Measurements from ENCODE around the gene PIH1D1.

Gene PIH1D1

DNA sequence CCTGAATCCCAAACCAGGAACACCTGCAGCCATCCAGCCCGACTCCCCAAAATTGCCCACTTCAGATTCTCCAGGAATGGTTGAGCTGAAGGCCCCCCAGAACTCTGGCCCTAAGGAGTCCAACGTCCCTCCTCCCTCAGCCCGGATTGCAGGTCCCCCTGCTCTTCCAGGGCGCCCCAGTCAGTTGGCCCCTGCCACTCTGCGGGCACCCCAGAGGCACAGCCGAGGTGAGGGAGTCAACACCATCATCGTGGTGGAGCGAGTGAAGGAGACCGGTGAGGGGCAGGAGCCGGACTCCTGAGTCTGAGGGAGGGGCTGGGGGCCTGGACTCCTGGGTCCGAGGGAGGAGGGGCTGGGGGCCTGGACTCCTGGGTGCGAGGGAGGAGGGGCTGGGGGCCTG, 24.3 kb downstream of the PIH1D1 start:
- Histone ChIP-seq H3K27me3 (peaks cover 100% of the 10 kb centered on the region), H3K4me3 (ENCODE audit: low read depth in 1 of 2, low read length in 1 of 2) (no peak overlapping the region), H3K36me3 (no peaks in the 10 kb centered on the region), H3K4me1 (ENCODE audit: control insufficient read depth in 1 of 2, insufficient read depth in 1 of 2, low read depth in 1 of 2, low read length in 1 of 2) (peaks cover 6 to 11% of the 10 kb centered on the region in 2 experiments), H3K9me3 (no peaks in the 10 kb centered on the region), H3K27ac (no peak overlapping the region)
- TF ChIP-seq CTCF (IDR thresholded peaks at IDR 0.05), result no peak

DNA sequence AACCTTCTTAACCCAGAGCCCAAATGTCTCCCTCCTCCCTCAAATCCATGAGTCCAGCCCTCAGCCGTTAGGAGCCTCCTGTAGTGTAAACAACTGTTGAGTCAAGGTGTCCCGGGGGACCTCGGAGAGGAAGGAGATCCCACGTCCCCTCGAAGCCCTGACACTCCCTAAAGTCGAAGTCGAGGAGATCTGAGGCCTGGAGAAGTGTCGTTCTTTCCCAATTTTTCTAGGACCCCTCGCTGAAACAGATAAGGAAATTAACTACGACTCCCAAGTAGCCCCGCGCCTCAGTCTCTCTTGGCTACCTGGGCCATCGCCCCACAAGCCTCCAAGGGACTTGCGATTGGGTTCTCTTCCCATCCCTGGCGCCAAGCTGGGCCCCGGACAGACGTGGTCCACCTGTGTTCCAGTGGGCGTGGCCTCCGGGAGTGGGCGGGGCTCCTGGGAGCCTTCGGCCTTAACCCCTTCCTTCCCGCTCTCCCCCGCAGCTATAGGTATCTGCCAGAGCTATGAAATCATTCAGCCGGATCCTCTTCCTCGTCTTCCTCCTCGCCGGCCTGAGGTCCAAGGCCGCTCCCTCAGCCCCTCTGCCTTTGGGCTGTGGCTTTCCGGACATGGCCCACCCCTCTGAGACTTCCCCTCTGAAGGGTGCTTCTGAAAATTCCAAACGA, 25.6 kb downstream of the PIH1D1 start:
- H3K9me3 ChIP-seq, result no peaks in the 10 kb centered on the region
- peaks cover 12 to 17% of the 10 kb centered on the region in 2 experiments for H3K4me1 ChIP-seq (ENCODE audit: control insufficient read depth in 1 of 2, insufficient read depth in 1 of 2, low read depth in 1 of 2, low read length in 1 of 2)
- H3K27ac ChIP-seq, result no peak overlapping the region
- H3K36me3 ChIP-seq, result no peaks in the 10 kb centered on the region
- no peak overlapping the region for H3K4me3 ChIP-seq (ENCODE audit: low read depth in 1 of 2, low read length in 1 of 2)
- H3K27me3 ChIP-seq, result peaks cover 100% of the 10 kb centered on the region
- TF ChIP-seq CTCF (IDR thresholded peaks at IDR 0.05), result no peak

DNA sequence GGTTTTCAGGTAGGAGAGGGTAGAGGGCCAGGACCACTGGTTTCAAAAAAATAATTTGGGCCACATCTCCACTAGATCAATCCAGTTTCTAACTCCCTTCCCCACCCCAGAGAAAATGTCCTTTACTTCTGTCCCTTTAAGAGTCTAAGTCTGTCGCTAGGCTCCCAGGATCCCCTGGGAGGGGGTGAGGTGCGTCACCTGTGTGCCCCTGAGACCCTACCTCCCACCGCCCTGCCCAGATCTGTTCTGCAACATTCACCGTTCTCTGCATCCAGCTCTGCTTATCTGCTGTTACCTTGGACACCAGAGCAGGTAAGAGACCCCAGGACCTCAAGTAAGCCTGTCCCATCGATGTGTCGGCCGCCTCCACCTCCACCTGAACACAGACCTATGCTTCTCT, 26.4 kb downstream of the PIH1D1 start, which contains the start of gene GFY:
Gene GFY (plus strand): TSS at position 211 of the 400 bp plus-strand sequence. CDS start 1,043 bp downstream, outside the sequence.
- H3K4me3 ChIP-seq (ENCODE audit: low read depth in 1 of 2, low read length in 1 of 2), result no peak within 1 kb of the TSS
- peaks cover 100% of the 10 kb centered on the region for H3K27me3 ChIP-seq
- no peaks in the 10 kb centered on the region for H3K36me3 ChIP-seq
- H3K4me1 ChIP-seq (ENCODE audit: control insufficient read depth in 1 of 2, insufficient read depth in 1 of 2, low read depth in 1 of 2, low read length in 1 of 2), result peaks cover 13 to 19% of the 10 kb centered on the region in 2 experiments
- no peak within 1 kb of the TSS for H3K27ac ChIP-seq
- H3K9me3 ChIP-seq, result no peaks in the 10 kb centered on the region
- TF ChIP-seq CTCF (IDR thresholded peaks at IDR 0.05), result no peak

GRCh38 chr19:49423985-49424303, 27.7 kb downstream of the PIH1D1 start:
- no peaks in the 10 kb centered on the region for H3K9me3 ChIP-seq
- TF ChIP-seq CTCF (IDR thresholded peaks at IDR 0.05), result no peak
- H3K36me3 ChIP-seq, result no peaks in the 10 kb centered on the region
- H3K4me1 ChIP-seq (ENCODE audit: control insufficient read depth in 1 of 2, insufficient read depth in 1 of 2, low read depth in 1 of 2, low read length in 1 of 2), result peaks cover 13 to 19% of the 10 kb centered on the region in 2 experiments
- H3K4me3 ChIP-seq (ENCODE audit: low read depth in 1 of 2, low read length in 1 of 2), result no peak overlapping the region
- no peak overlapping the region for H3K27ac ChIP-seq
- H3K27me3 ChIP-seq, result peaks cover 100% of the 10 kb centered on the region

- peak within 1 kb of the TSS; percentile 23 to 24 for H3K4me3 ChIP-seq (ENCODE audit: low read depth in 1 of 2, low read length in 1 of 2)
These were observed 28.3 kb downstream of the PIH1D1 start, which contains the start of gene PTH2 for GRCh38 chr19:49423071-49423984. TSS of gene PTH2 (minus strand) at chr19:49423441. CDS start at chr19:49423339, 102 bp downstream.

More at GRCh38 chr19:49423071-49423984, 28.3 kb downstream of the PIH1D1 start, which contains the start of gene PTH2:
- H3K27ac ChIP-seq, result no peak within 1 kb of the TSS
- no peaks in the 10 kb centered on the region for H3K36me3 ChIP-seq
- no peaks in the 10 kb centered on the region for H3K9me3 ChIP-seq
- no peak for TF ChIP-seq CTCF (IDR thresholded peaks at IDR 0.05)
- peaks cover 13 to 19% of the 10 kb centered on the region in 2 experiments for H3K4me1 ChIP-seq (ENCODE audit: control insufficient read depth in 1 of 2, insufficient read depth in 1 of 2, low read depth in 1 of 2, low read length in 1 of 2)
- H3K27me3 ChIP-seq, result peaks cover 98% of the 10 kb centered on the region

All from neutrophil (primary cell).